GM18520 (cell line): ENCODE data around the gene OR5AU1.

ENCODE experiments used
- ATAC-seq: cut with Tn5 transposase; IDR thresholded peaks from one replicate; pipeline ENCODE4 v1.9.1; 2021; ENCODE audit not compliant: unreplicated experiment

The OR5AU1 gene

DNA sequence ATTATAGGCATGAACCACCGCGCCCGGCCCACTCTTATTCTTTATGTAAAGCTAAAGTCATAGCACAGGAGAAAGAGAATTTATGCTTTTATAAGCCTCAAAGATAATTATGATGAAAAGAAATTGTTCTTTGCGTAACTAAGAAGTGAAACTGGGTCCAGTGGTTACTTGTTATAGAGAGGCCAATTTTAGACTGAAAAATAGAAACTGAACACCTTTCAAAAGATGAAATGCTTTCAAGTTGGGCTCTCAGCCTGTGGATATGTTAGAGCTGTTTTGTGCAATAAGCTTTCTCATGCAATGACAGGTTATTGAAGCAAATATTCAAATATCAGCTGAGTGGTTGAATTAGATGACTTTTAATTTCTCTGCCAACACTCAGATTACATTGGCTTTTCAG lies 47.1 kb downstream of the OR5AU1 start:
- no peak for ATAC-seq

DNA sequence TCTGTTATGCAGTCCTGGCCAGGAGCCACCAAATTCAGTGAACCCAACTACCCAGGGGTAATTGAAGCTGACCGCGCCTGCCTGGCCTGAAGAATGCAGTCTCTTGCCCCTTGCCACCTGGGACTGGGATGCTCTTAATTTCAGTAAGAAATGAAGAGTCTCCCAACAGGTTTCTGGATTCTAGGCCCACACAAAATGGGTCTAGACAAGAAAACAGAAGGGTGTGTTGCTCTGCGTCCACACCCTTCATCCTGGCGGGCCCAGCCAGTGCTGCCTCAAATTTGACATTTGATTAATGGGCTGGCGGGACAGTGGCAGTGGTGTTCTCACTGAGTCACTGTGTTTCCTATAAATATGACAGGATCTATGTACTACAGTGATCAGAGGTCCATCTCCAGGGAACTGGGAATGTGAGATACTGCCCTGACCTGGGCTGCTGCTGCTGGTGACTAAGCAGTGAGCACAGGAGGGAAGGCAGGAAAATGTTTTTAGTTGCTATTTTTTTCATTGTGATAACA lies 48.5 kb downstream of the OR5AU1 start:
- no peak for ATAC-seq

DNA sequence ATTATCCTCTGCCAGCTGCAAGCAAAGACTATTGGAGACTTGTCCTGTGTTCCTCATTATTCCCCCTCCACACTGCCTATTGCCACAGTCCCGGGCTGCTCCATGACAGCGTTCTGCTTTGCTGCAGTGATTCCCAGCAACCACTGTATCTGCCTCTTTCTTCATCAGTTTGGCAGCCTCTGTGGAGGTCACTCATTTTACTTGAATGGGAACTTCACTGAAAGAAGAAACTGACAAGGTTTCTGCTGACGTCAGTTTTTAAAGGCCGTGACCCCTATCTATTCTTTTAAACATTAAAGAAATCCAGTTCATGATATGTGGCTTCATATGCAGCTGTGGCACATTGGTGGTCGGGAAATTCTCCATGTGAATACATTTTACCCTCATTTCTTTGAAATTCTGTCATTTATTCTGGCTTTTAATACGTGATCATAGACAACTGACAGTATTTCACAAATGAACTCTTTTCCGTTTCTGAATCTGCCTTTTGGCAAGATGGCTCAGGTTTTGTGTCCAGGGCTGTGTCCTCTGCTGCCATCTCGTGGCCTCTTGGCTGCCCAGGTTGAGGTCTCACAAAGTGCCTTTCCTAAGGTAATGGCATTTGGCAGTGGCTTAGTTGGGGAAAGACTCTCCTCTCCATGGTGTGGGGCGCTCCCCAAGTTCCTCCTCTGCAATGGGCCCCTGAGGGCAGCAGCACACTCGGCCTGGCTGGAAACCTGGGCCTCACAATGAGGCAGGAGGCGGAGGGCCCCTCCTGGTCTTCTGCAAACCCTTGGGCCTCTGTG lies 49.2 kb downstream of the OR5AU1 start:
- no peak for ATAC-seq

DNA sequence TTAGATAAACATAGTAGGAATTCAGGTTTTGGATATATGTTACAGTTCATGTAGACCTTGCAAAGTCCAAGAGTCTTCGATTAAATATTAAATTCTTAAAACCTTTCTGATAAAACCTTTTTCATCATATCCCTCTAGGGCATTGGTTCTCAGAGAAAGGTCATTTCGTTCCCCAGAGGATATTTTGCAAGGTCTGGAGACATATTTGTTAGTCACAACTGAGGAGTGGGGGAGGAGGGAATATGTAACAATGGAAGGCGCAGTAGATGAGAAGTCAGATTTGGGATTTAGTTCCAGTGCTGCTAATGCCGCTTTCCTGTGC lies 49.7 kb downstream of the OR5AU1 start:
- no peak for ATAC-seq

DNA sequence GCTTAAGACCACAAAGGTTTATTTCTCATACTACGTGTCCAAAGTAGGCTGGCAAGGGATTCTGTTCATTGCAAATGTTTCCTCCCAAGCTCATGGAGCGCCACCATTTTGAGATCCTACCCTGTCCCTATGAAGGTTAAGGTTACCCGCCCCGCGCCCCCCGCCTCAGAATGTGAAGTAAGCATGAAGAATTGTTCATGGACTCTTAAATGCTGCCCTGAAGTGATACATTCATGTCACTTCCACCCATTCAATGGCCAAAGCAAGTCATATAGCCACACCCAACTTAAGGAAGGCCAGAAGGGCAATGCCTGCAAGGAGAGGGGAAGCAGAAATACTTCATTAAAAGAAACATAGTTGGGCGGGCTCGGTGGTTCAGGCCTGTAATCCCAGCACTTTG lies 50.8 kb downstream of the OR5AU1 start:
- no peak for ATAC-seq
